HG02943 (cell line): ENCODE data around the gene AGRP.
A peak's percentile ranks its signal among the peaks of the same experiment; 100 is the strongest.
"Not testable (repeated sequence)": the region's sequence is repeated elsewhere in the genome, so short reads cannot be mapped to it uniquely, and the experiment has no call there.

Experiments
- ATAC-seq: cut with Tn5 transposase; IDR thresholded peaks from one replicate; pipeline ENCODE4 v1.9.1; 2021; ENCODE audit warnings: mild to moderate bottlenecking, low read depth, moderate library complexity; ENCODE audit not compliant: unreplicated experiment

Gene AGRP

GRCh38 chr16:67483150-67483549, at the start of gene AGRP:
Gene AGRP, minus strand, starts transcription at chr16:67483547. Its CDS starts 149 bp downstream, at chr16:67483398.
- ATAC-seq: no peak

- ATAC-seq: no peak
Observed at GRCh38 chr16:67531247-67531646, 47.9 kb upstream of the AGRP start.

DNA sequence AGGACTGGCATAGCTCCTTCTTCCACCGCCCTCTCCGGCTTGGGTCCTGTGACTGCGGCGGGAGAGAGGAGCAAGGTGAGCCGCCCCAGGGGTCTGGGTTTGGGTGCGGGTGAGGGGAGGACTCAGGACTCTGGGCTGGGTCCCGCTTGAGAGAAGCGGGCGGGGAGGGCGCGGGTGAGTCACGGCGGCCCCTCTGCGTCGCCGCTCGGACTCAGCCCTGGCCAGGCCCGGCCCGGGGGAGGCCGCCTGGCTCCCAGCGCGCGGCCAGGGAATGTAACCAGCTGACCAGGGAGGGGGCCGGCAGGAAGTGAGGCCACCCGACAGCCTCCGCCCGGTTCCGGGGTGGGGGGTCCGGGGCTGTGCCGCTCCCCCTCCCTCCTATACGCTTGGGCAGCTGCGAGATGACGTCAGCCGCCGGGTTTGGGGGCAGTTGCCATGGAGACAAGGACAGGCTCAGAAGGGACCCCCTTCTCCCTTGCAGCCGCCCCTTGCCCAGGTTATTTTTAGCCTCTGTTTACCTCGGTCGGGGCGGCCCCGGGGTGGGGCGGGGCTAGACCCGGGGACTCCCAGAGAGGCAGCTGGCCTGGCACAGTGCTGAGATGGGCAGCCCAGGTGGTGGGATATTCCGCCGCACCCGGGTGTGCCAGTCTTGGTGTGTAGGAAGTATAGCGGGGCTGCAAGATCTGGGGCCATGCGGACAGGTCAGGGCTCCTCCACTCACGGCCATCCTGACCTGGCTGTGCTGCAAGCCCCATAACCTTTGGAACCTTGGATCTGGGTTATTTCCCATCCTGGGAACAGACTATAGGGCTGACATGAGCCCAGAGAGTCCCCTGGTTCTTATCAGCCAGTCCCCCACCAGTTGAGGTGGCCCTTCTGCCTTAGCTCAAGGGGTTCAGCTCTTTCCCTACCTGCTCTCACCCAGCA, 46.9 kb upstream of the AGRP start:
- ATAC-seq: no peak

DNA sequence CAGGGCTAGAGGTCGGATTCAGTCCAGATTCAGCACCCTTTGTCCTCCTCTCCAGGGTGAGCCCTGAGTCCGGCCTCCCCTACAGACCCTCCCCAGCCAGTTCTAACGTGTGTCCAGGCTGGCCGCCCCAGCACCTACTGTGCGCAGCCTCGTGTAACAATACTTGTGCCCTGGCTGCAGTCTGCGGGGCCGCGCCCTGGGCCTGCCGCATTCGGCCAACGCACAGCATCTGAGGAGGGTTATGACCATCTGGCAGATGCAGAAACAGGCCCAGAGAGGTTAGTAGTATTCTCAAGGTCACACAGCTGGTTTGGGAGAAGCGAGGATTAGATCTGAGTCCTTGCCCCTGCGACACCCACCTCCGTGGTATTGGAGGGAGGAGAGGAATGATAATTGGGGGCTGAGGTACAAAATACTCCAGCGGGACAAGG, 46.2 kb upstream of the AGRP start:
- ATAC-seq: no peak

- ATAC-seq: no peak
Observed at GRCh38 chr16:67528870-67529581, 45.7 kb upstream of the AGRP start.

DNA sequence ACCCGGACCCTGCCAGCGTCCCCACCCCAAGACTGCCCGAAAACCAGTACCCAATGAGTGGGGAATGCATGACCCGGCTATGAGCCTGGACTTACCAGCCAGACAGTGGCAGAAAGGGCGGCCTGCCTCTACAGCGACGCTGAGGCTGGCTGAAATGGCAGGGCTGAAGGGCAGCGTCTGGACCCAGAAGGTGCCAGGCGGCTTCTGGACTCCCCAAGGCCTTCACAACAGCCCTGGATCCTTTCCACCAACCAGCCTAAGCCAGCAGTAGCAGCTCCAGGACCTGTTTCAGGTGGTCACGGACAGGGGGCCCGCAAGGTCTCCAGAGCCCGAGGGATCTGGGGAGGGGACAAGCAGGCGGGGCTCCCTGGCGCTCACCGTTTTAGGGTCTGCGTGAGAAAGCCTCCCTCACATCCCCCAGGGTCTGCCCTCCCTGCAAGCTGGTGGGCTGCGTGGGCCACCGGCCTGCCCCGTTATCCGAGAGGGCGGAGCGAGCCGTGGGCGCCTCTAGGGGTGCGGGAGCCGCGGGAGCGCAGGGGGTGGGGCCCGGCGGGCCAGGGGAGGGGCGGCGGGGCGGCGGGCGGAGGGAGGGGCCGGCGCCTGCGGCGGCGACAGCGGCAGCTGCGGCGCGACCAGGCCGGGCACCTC, 45.0 kb upstream of the AGRP start, which contains the start of gene RIPOR1:
Gene RIPOR1 (plus strand): TSS at position 608 of the 648 bp plus-strand sequence. CDS start 9,618 bp downstream, outside the sequence.
- no peak for ATAC-seq

DNA sequence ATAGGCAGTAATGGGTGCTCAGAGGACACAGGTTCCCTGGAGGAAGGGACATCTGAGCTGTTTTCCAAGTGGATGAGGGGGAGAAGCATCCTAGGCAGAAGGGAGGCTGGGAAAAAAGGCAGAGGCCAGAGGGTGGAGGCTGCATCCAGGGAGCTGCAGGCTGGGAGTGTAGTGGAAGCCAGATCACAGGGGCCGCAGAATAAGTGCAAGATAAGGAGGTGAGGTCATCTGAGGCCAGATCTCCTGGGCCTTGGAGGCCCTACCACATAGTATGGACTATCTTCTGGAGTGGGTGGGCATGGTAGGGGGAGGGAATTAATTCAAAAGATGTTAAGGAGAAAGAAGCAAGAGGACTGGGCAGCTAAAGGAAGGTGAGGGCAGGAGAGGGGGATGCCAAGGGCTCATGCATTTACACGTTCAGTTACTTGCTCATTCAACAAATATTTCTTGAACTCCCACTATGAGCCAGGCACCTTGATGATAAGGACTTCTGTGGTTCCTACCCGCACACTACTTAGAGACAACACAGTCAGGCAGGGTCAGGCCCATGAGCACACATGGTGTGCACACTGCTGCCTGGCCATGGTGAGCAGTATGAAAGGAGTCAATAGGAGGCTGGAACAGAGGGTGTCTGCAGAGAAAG, 42.9 kb upstream of the AGRP start:
- no peak for ATAC-seq

GRCh38 chr16:67525176-67525860, 42.0 kb upstream of the AGRP start:
- no peak for ATAC-seq

GRCh38 chr16:67521095-67521804, 37.9 kb upstream of the AGRP start:
- ATAC-seq: peak; percentile 56

DNA sequence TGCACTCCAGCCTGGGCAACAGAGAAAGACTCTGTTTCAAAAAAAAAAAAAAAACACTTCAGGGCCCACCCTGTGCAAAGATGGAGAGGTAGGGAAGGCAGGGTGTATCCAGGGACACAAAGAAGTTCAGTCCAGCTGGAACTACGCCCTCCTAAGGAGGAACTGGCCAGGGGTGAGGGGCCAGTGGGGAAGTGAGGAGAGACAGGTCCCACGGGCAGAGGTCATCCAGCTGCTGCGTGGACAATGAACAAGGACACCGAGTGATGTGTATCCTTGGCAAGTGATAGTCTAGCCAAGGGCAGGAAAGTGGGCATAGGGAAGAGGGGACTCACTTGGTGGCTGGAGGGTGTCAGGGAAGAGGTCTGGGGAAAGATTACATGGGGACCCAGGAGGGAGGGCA, 35.9 kb upstream of the AGRP start:
- ATAC-seq: no peak

GRCh38 chr16:67518676-67519075, 35.3 kb upstream of the AGRP start:
- no peak for ATAC-seq

GRCh38 chr16:67517661-67518423, 34.5 kb upstream of the AGRP start:
- no peak for ATAC-seq

- no peak for ATAC-seq
Observed at GRCh38 chr16:67517155-67517445, 33.8 kb upstream of the AGRP start.

DNA sequence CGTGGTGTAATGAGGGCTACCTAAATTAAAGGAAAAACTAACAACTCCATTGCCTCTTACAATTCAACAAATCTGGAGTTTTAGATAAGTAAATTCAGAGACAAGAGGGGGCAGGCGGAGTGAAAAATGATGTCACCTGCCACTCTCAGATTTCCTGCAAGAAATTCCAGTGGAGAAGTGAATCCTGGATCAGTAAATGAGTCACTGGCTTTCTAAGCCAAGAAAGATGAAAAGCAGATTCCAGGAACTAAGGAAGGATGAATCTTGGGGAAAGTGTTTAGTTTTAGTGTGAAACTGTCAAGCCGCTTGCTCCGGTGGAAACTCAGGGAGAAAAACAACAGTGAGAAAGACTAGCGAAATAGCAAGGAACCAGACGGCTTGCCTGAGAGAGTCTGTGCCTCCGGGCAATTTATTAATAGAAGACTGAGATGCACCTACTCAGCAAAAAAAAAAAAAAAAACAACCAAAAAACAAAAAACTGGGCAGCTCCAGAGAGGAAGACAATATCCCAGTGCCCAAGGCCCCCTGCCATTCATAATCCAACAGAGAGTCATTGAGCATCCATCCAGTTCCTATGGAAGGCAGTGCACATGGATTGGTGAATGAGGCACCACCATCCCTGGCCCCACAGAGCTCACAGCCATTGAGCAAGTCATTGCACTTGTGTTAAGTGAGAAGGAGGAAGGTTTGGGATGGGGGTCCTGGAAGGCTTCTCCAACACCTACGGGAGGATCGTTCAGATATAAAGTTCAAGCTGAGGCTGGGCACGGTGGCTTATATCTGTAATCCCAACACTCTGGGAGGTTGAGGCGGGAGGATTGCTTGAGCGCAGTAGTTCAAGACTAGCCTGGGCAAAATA, 33.2 kb upstream of the AGRP start:
- ATAC-seq: no peak

DNA sequence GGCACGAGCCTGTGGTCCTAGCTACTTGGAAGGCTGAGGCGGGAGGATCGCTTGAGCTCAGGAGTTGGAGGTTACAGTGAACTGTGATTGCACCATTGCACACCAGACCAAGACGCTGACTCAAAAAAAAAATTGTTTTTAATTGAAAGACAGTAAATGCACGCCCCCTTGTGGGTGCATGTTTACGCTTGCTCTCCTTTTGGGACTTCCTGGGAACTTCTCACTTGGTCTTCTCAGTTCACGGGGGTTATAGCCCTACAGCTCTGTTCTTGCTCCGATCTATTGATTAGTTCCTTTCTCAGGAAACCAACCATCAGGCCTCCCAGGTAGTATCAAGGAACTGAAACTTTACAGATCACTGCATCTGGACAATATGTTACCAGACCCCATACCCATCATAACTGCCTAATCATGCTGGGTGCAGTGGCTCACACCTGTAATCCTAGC, 31.1 kb upstream of the AGRP start:
- ATAC-seq: peak; percentile 46

DNA sequence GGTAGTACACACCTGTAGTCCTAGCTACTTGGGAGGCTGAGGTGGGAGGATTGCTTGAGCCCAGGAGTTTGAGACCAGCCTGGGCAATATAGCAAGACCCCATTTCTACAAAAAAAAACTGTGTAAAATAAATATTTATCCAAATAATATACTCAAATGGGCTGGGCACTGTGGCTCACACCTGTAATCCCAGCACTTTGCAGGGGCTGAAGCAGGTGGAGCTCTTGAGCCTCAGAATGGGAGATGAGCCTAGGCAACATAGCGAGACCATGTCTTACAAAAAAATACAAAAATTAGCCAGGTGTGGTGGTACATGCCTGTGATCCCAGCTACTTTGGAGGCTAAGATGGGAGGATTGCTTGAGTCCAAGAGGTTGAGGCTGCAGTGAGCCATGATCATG, 30.5 kb upstream of the AGRP start:
- not testable (repeated sequence) for ATAC-seq

DNA sequence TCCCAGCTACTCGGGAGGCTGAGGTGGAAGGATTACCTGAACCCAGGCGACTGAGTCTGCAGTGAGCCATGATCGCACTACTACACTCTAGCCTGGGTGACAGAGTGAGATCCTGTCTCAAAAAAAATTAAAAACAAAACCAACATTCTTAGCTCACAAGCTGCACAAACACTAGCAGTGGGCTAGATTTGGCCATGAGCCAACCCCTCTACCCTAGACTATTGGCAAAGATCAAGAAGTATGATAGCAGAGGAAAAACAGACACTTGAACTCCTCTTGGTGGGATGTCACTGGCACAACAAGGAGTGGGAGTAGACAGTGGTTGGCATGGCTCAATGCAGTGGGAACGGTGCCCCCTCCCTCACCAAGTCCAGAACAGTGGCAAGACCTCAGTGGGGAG, 25.7 kb upstream of the AGRP start:
- ATAC-seq: no peak

GRCh38 chr16:67506468-67506867, 23.1 kb upstream of the AGRP start:
- no peak for ATAC-seq
